ENCODE data around the gene NPIPA3. TPM values are rescaled to one million over a fixed set of nuclear protein-coding genes. Genes with fewer than 3 reads are reported as not detected.
"Not testable (repeated sequence)": the region's sequence is repeated elsewhere in the genome, so short reads cannot be mapped to it uniquely, and the experiment has no call there.

Gene NPIPA3
- total RNA-seq, 1 experiment from 2014 or later, result 3.7 TPM

DNA sequence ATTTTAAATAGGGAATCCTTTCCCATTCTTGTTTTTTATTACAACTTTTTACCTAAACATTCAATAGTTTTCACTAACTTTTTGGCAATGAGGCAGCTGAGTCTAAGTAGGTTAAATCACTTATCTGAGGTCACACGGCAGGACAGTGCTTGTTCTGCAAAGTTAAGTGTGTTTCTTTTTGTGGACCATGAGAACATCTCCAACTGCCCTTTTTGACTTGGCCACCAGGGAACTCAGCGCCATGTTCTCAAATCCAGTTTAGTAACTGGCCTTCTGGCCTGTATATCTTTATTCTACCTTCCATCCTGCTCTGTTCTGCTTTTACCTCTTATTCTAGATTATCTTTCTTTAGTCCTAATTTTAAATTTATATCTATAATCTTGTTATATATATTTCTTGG is 70.4 kb downstream of the NPIPA3 start:
- H3K4me1 ChIP-seq (ENCODE audit: control insufficient read depth, insufficient read depth, low read length); POLR2A ChIA-PET; CTCF ChIA-PET; H3K9me3 ChIP-seq (ENCODE audit: control insufficient read depth, insufficient read depth, low read depth, low read length); H3K27ac ChIP-seq (ENCODE audit: low read length); intact Hi-C loops (cut with micrococcal nuclease; ENCODE audit: unreplicated experiment); BruUV-seq (replicated peaks); DNase-seq (ENCODE audit: low read depth, low spot score); in situ Hi-C loops (cut with HindIII; ENCODE audit: low pct_unique_long_range_greater_than_20kb, low sequenced_read_pairs); ATAC-seq; H3K4me3 ChIP-seq (ENCODE audit: low read depth in 2 of 2, low read length in 2 of 2); H3K36me3 ChIP-seq (ENCODE audit: control insufficient read depth, insufficient read depth, low read length); H3K27me3 ChIP-seq (ENCODE audit: control insufficient read depth, insufficient read depth, low read length): not testable (repeated sequence)

DNA sequence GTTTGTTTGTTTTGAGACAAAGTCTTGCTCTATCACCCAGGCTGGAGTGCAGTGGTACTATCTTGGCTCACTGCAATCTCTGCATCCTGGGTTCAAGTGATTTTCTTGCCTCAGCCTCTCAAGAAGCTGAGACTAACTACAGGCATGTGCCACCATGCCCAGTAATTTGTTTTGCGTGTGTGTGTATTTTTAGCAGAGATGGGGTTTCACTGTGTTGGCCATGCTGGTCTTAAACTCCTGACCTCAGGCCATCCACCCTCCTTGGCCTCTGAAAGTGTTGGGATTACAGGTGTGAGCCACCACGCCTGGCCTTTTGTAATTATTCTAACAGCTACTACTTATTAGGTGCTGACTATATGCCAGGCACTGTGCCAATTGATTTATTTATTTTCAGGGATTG is 72.4 kb downstream of the NPIPA3 start:
- H3K27ac ChIP-seq (ENCODE audit: low read length); CTCF ChIA-PET; POLR2A ChIA-PET; H3K4me1 ChIP-seq (ENCODE audit: control insufficient read depth, insufficient read depth, low read length); DNase-seq (ENCODE audit: low read depth, low spot score); H3K4me3 ChIP-seq (ENCODE audit: low read depth in 2 of 2, low read length in 2 of 2); ATAC-seq; intact Hi-C loops (cut with micrococcal nuclease; ENCODE audit: unreplicated experiment); in situ Hi-C loops (cut with HindIII; ENCODE audit: low pct_unique_long_range_greater_than_20kb, low sequenced_read_pairs); H3K27me3 ChIP-seq (ENCODE audit: control insufficient read depth, insufficient read depth, low read length); BruUV-seq (replicated peaks); H3K36me3 ChIP-seq (ENCODE audit: control insufficient read depth, insufficient read depth, low read length); H3K9me3 ChIP-seq (ENCODE audit: control insufficient read depth, insufficient read depth, low read depth, low read length): not testable (repeated sequence)

Other genes starting within 250 kb of the NPIPA3 start
- 57.8 TPM for gene PARN, start 73.2 kb upstream of the NPIPA3 start, total RNA-seq (2021; ENCODE audit: unreplicated experiment)
- 114 TPM for gene BFAR, start 70.5 kb upstream of the NPIPA3 start, total RNA-seq (2021; ENCODE audit: unreplicated experiment)
- gene PLA2G10, start 9.1 kb upstream of the NPIPA3 start, total RNA-seq (2021; ENCODE audit: unreplicated experiment), result 0.23 TPM
- gene NPIPA2, start 39.1 kb downstream of the NPIPA3 start, total RNA-seq (2021; ENCODE audit: unreplicated experiment), result 3.9 TPM
- gene NOMO1, start 130.3 kb downstream of the NPIPA3 start, total RNA-seq (2021; ENCODE audit: unreplicated experiment), result 249 TPM
- gene NPIPA1, start 234.0 kb downstream of the NPIPA3 start, total RNA-seq (2021; ENCODE audit: unreplicated experiment), result 126 TPM